ENCODE data around the gene STMND1.

Gene STMND1

GRCh38 chr6:17167327-17167979, 65.6 kb downstream of the STMND1 start:
- DNase-seq: no peak

- DNase-seq: no peak
Measured at GRCh38 chr6:17169291-17169690, 67.4 kb downstream of the STMND1 start.

DNA sequence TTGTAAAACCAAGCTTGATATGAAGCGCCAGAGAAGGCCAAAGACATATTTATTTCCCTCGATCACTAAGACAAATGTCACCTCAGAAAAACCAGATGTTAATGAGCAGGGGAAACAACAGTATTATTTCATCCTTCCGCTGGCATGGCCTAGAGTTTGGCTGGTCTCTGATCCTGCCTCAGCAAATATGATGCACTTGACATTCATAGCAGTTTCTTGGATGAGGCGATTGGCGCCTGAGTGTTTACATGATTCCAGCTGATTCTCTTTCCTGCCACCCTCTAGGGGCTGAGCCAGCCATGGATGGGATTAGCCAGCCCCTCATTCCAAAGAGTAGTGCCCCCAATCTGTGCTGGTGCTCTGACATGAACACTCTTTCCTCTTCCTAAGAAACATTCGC, 67.9 kb downstream of the STMND1 start:
- no peak for DNase-seq

DNA sequence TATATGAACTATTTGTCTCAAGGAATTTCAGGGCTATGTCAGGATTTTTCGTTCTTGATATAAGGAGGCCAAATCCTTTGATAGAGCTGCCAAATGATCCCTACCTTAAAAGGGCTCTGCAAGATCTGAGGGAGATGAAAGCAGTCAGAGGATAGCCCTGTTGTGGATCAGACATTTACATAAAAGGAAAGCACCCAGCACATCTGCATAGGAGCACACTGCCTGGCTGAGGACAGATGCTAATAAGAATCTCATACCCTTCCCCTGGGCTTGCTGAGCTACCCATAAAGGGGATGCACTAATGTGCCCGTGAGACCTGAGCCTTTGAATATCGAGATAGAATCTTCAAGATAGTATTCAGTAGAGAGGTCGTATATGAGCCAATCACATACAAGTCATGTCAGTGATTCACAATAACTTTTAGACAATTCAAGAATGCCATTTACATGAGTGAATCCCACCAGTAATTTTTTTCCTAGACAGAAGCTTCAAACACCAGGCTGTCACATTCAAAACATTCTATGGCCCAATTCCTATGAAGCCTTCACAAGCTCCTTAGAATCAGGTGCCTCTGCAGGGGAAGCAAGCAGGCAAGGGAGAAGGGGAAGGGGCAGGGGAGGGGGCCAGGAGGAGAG, 71.1 kb downstream of the STMND1 start:
- DNase-seq: no peak

DNA sequence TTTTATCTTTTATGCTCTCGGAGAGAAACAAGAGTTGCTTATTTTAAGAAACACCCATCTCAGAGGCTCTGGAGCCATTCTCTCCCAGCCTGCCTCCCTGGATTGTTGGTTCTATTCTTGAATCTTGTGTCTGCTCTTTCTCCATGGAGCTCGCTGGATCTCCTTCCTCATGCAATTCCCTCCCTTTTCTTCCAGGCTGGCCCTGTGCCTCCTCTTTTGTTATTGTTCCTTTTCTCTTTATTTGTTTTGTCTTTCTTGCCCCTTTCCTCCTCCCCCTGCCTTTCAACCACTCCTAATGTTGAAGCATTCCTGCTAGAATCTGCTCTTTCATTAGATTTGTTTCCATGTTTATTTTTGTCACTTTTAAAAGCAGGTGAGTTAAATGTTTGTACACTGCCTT, 76.5 kb downstream of the STMND1 start:
- DNase-seq: no peak

GRCh38 chr6:17178754-17179529, 77.1 kb downstream of the STMND1 start:
- no peak for DNase-seq

- DNase-seq: no peak
Measured at GRCh38 chr6:17179530-17180073, 77.8 kb downstream of the STMND1 start.
